SKM-1 treated with dmso at 0.1 percent for 144 hours (cell line): ENCODE results near the gene PLXNA2.

Source experiments
- DNase-seq: peaks from one replicate; lab custom pipeline; 2025; ENCODE audit not compliant: unreplicated experiment; lab: John Stamatoyannopoulos, UW

The PLXNA2 gene

GRCh38 chr1:207985996-207986395 lies 258.2 kb downstream of the PLXNA2 start:
- DNase-seq: no peak

- no peak for DNase-seq
Observed at GRCh38 chr1:207984831-207985572, 259.2 kb downstream of the PLXNA2 start.

GRCh38 chr1:207983044-207983635 lies 261.0 kb downstream of the PLXNA2 start:
- DNase-seq: no peak

- DNase-seq: no peak
Observed at GRCh38 chr1:207981976-207982375, 262.2 kb downstream of the PLXNA2 start.

- DNase-seq: no peak
Observed at GRCh38 chr1:207978441-207978840, 265.7 kb downstream of the PLXNA2 start.

- no peak for DNase-seq
Observed at GRCh38 chr1:207977876-207978275, 266.3 kb downstream of the PLXNA2 start.

- DNase-seq: no peak
Observed at GRCh38 chr1:207973898-207974568, 270.2 kb downstream of the PLXNA2 start.

- DNase-seq: no peak
Observed at GRCh38 chr1:207972337-207972736, 271.8 kb downstream of the PLXNA2 start.
